Endothelial cell of umbilical vein (primary cell): ENCODE measurements around the gene TRIM71. TPM values are rescaled to one million over a fixed set of nuclear protein-coding genes. Genes with fewer than 3 reads are reported as not detected.

ENCODE experiments used
- BruUV-seq: library from RNA; stranded (reverse); fragments of 400-500 nt; replicated peaks from 2 replicates; lab custom pipeline; 2021; lab: Mats Ljungman, UMichigan
- CTCF ChIA-PET: fragments of 300-600, 350-600 bp; sonication (Branson Sonifier 250); formaldehyde crosslinking; loops from one replicate; lab custom pipeline; 2021; ENCODE audit warnings: antibody characterized with exemption, inconsistent platforms; lab: Charles Lee
- POLR2A ChIA-PET: fragments of 300-600, 350-600 bp; sonication (Branson Sonifier 250); formaldehyde crosslinking; loops from one replicate; lab custom pipeline; 2021; ENCODE audit warnings: antibody characterized with exemption, inconsistent platforms; lab: Charles Lee
- DNase-seq: peaks from one replicate; pipeline ENCODE4 v3.0.0-alpha.2; 2011; ENCODE audit warnings: low read depth, low spot score
- FAIRE-seq: peaks from 2 replicates; lab custom pipeline; 2011; peaks lifted over from hg19 to GRCh38; lab: Jason Lieb, UNC
- H2AFZ ChIP-seq: 2 replicates; pipeline ENCODE4 v1.6.0; 2012; ENCODE audit warnings: low read depth, low read length, control low read depth, inconsistent platforms
- H3K27ac ChIP-seq: 2 replicates; pipeline ENCODE4 v1.5.1; 2011; ENCODE audit warnings: low read depth, mild to moderate bottlenecking, control low read depth, low read length, moderate library complexity; ENCODE audit not compliant: insufficient read depth
- H3K27me3 ChIP-seq, 2 experiments: 2 replicates each; pipeline versions ENCODE4 v1.6.0 to v1.6.1; 2011; ENCODE audit warnings: low read length in 2 of 2, mixed read lengths in 1 of 2; ENCODE audit not compliant: control insufficient read depth in 2 of 2, insufficient read depth in 2 of 2
- H3K36me3 ChIP-seq, 2 experiments: 2 replicates in 1 of 2; 3 replicates in 1 of 2; pipeline ENCODE4 v1.5.1; 2011; ENCODE audit warnings: low read length in 2 of 2, mild to moderate bottlenecking in 1 of 2, moderate library complexity in 1 of 2; ENCODE audit not compliant: control insufficient read depth in 2 of 2, insufficient read depth in 2 of 2; ENCODE audit errors: extremely low read depth in 1 of 2
- H3K4me1 ChIP-seq: 3 replicates; pipeline ENCODE4 v1.5.1; 2011; ENCODE audit warnings: mild to moderate bottlenecking, low read length; ENCODE audit not compliant: control insufficient read depth, insufficient read depth; ENCODE audit errors: extremely low read depth
- H3K4me2 ChIP-seq: 2 replicates; pipeline ENCODE4 v1.6.1; 2011; ENCODE audit warnings: low read length, control low read depth, mixed read lengths; ENCODE audit not compliant: insufficient read depth
- H3K4me3 ChIP-seq, 3 experiments: fragments of 200-600 bp in 1 of 3; sonication (generic), shearing (Covaris generic) in 1 of 3; replicated peaks in 1 of 3; 2 replicates each; pipeline ENCODE4 v1.5.1; 2011 to 2016; ENCODE audit warnings: control low read depth in 3 of 3, low read length in 3 of 3, mild to moderate bottlenecking in 2 of 3, inconsistent platforms in 1 of 3, low read depth in 1 of 3, moderate library complexity in 1 of 3; ENCODE audit not compliant: insufficient read depth in 1 of 3
- H3K79me2 ChIP-seq: 2 replicates; pipeline ENCODE4 v1.6.0; 2012; ENCODE audit warnings: low read length, inconsistent platforms; ENCODE audit not compliant: control insufficient read depth, insufficient read depth
- H3K9ac ChIP-seq: replicated peaks from 2 replicates; pipeline ENCODE3; 2011; ENCODE audit warnings: low read length, control low read depth; ENCODE audit not compliant: insufficient read depth; ENCODE audit errors: extremely low read depth
- H3K9me1 ChIP-seq: replicated peaks from 3 replicates; pipeline ENCODE4 v1.6.0; 2011; ENCODE audit warnings: mild to moderate bottlenecking, low read length; ENCODE audit not compliant: control insufficient read depth, insufficient read depth; ENCODE audit errors: extremely low read depth
- H3K9me3 ChIP-seq: replicated peaks from 2 replicates; pipeline ENCODE4 v1.5.1; 2012; ENCODE audit warnings: low read length, inconsistent platforms; ENCODE audit not compliant: control insufficient read depth, insufficient read depth
- H4K20me1 ChIP-seq: replicated peaks from 2 replicates; pipeline ENCODE3; 2011; ENCODE audit warnings: mild to moderate bottlenecking, low read length; ENCODE audit not compliant: control insufficient read depth, insufficient read depth; ENCODE audit errors: extremely low read depth
- EZH2 ChIP-seq: IDR thresholded peaks from 2 replicates; pipeline ENCODE4 v1.6.1; 2012; ENCODE audit warnings: borderline replicate concordance, low read depth, mild to moderate bottlenecking, moderate library complexity, low read length, inconsistent platforms; ENCODE audit not compliant: severe bottlenecking
- FOS ChIP-seq: IDR thresholded peaks from 2 replicates; pipeline ENCODE4 v1.6.1; 2011; ENCODE audit warnings: mild to moderate bottlenecking, low read length, moderate library complexity, borderline replicate concordance; ENCODE audit not compliant: insufficient read depth
- GATA2 ChIP-seq: IDR thresholded peaks from 2 replicates; pipeline ENCODE4 v1.7.0; 2011; ENCODE audit warnings: low read depth, mild to moderate bottlenecking, moderate library complexity, mixed read lengths, low read length; ENCODE audit not compliant: insufficient read length, insufficient read depth
- JUN ChIP-seq: IDR thresholded peaks from 2 replicates; pipeline ENCODE4 v1.6.1; 2011; ENCODE audit warnings: borderline replicate concordance, low read depth; ENCODE audit not compliant: insufficient read length, insufficient read depth
- MYC ChIP-seq: IDR thresholded peaks from one replicate; pipeline ENCODE4 v1.6.1; 2011; ENCODE audit warnings: mild to moderate bottlenecking, low read depth, low read length
- POLR2A ChIP-seq: IDR thresholded peaks from 2 replicates; pipeline ENCODE4 v1.6.1; 2012; ENCODE audit warnings: low read depth, mild to moderate bottlenecking, control low read depth, low read length
- POLR2AphosphoS5 ChIP-seq: IDR thresholded peaks from 2 replicates; pipeline ENCODE4 v1.6.1; 2012; ENCODE audit warnings: low read depth, mild to moderate bottlenecking, control low read depth, low read length, moderate library complexity; ENCODE audit not compliant: insufficient read depth
- dilution Hi-C: fragments of 300-500 bp; cut with MboI; formaldehyde crosslinking; loops from one replicate; pipeline ENCODE4 v1.15.0; 2019; ENCODE audit warnings: low sequenced_read_pairs; ENCODE audit not compliant: extremely low pct_ligation_motif_present
- intact Hi-C: fragments of 100-400 bp; cut with micrococcal nuclease; formaldehyde crosslinking; loops from one replicate; pipeline ENCODE4 v1.10.0; 2022
- polyA plus RNA-seq, 4 experiments: library from polyadenylated mRNA; depleted of rRNA in 3 of 4; stranded (reverse) in 3 of 4; unstranded in 1 of 4; fragments of >200 nt; gene quantifications; 2 replicates each; pipeline versions ENCODE4 v1.2.1 to v1.2.3, GENCODE V29; 2011 to 2012; ENCODE audit warnings: missing spikeins in 1 of 4
- total RNA-seq: library from RNA; stranded (reverse); gene quantifications from 2 replicates; pipeline ENCODE4 v1.2.3, GENCODE V29; 2021
- TF ChIP-seq, protein P1 (sequence below): IDR thresholded peaks from 2 replicates; pipeline ENCODE4 v1.6.1; 2011; ENCODE audit not compliant: insufficient read depth, insufficient read length
- TF ChIP-seq, protein P2 (sequence below), 2 donors: IDR thresholded peaks; 1 replicate in 1 of 2; 2 replicates in 1 of 2; pipeline ENCODE4 v1.5.1; 2011; ENCODE audit warnings: low read length in 2 of 2, mild to moderate bottlenecking in 2 of 2, moderate library complexity in 2 of 2, control low read depth in 1 of 2, inconsistent platforms in 1 of 2, low read depth in 1 of 2; ENCODE audit not compliant: insufficient read depth in 1 of 2; ENCODE audit errors: extremely low read depth in 1 of 2

The TRIM71 gene
- total and polyA plus RNA-seq, 2 donors (not counting 3 experiments of a cell fraction or from before 2014, with no cell fraction given): not detected

DNA sequence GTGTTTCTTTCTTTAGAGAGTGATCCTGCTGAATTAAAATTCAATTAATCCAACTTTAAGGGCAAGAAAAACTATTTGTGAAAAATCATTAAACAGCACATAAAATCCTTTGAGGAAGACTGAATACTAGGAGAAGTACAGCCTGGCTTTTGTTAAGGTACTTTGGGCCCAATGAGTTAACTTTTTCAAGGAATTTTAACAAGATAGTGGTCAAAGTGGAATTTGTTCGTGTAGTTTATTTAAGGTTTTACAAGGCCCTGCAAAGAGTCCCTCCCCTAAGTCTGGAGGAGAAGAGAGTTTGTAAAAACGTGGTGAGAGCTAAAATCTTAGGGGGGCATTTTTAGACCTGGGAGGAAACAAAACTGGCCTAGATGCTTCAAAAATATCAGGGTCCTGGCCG is 26.0 kb upstream of the TRIM71 start:
- DNase-seq: no peak
- Histone ChIP-seq H3K36me3 (no peaks in the 10 kb centered on the region), H3K4me3 (no peak overlapping the region), H3K27me3 (peaks cover 0 to 2% of the 10 kb centered on the region in 2 experiments), H3K4me2 (no peak overlapping the region), H4K20me1 (no peaks in the 10 kb centered on the region), H3K4me1 (no peaks in the 10 kb centered on the region), H3K9me1 (no peaks in the 10 kb centered on the region), H3K9ac (no peak overlapping the region), H3K27ac (no peak overlapping the region), H3K9me3 (no peaks in the 10 kb centered on the region), H2AFZ (no peak overlapping the region), H3K79me2 (no peaks in the 10 kb centered on the region)
- BruUV-seq: no TSS peak
- intact Hi-C loops (no loop called here), dilution Hi-C loops (no loop called here)
- POLR2A ChIA-PET: no interaction called here
- TF ChIP-seq GATA2: no peak
- no peak for TF ChIP-seq EZH2
- no peak for TF ChIP-seq MYC
- TF ChIP-seq POLR2AphosphoS5: no peak
- TF ChIP-seq, protein P1, sequence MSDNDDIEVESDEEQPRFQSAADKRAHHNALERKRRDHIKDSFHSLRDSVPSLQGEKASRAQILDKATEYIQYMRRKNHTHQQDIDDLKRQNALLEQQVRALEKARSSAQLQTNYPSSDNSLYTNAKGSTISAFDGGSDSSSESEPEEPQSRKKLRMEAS: no peak
- no peak for TF ChIP-seq FOS
- TF ChIP-seq JUN: no peak
- TF ChIP-seq POLR2A: no peak
- TF ChIP-seq, protein P2, sequence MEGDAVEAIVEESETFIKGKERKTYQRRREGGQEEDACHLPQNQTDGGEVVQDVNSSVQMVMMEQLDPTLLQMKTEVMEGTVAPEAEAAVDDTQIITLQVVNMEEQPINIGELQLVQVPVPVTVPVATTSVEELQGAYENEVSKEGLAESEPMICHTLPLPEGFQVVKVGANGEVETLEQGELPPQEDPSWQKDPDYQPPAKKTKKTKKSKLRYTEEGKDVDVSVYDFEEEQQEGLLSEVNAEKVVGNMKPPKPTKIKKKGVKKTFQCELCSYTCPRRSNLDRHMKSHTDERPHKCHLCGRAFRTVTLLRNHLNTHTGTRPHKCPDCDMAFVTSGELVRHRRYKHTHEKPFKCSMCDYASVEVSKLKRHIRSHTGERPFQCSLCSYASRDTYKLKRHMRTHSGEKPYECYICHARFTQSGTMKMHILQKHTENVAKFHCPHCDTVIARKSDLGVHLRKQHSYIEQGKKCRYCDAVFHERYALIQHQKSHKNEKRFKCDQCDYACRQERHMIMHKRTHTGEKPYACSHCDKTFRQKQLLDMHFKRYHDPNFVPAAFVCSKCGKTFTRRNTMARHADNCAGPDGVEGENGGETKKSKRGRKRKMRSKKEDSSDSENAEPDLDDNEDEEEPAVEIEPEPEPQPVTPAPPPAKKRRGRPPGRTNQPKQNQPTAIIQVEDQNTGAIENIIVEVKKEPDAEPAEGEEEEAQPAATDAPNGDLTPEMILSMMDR (IDR thresholded peaks at IDR 0.05; ENCODE audit: extremely low read depth in 1 of 2, insufficient read depth in 1 of 2, low read depth in 1 of 2, low read length in 2 of 2): no peak
- no peak for FAIRE-seq
- CTCF ChIA-PET: interaction anchor here (1.3 to 1.4 kb wide), 2 partner anchors 10 to 13 kb away, joined by 4 to 6 read pairs; no protein-coding TSS in a partner anchor
